T-helper 9 cell (primary cell): ENCODE results near the gene LATS2.
A peak's percentile ranks its signal among the peaks of the same experiment; 100 is the strongest.

Experiments used
- DNase-seq: peaks from one replicate; pipeline ENCODE4 v3.0.0-alpha.2; 2020
- total RNA-seq, 2 donors: gene quantifications; one replicate each; lab custom pipeline; 2026; lab: John Stamatoyannopoulos, UW

LATS2 gene
- 12.8 to 15.9 reads per million in 2 donors for total RNA-seq

GRCh38 chr13:21061029-21061763, at the start of gene LATS2:
Gene LATS2 (minus strand): TSS chr13:21061586. CDS start chr13:21046026, 15,560 bp downstream.
- DNase-seq: peak; percentile 55

- no peak for DNase-seq
Measured at GRCh38 chr13:21109168-21109567, 47.8 kb upstream of the LATS2 start.

GRCh38 chr13:21106089-21106488, 44.7 kb upstream of the LATS2 start:
- no peak for DNase-seq

- no peak for DNase-seq
Measured at GRCh38 chr13:21104199-21105019, 43.0 kb upstream of the LATS2 start.

- DNase-seq: no peak
Measured at GRCh38 chr13:21101865-21102576, 40.6 kb upstream of the LATS2 start.

GRCh38 chr13:21100994-21101757, 39.8 kb upstream of the LATS2 start:
- DNase-seq: no peak

GRCh38 chr13:21100211-21100610, 38.8 kb upstream of the LATS2 start:
- DNase-seq: no peak

- DNase-seq: no peak
Measured at GRCh38 chr13:21095311-21095710, 33.9 kb upstream of the LATS2 start.

GRCh38 chr13:21089830-21090229, 28.4 kb upstream of the LATS2 start:
- DNase-seq: no peak

- DNase-seq: no peak
Measured at GRCh38 chr13:21088534-21088933, 27.1 kb upstream of the LATS2 start.

- DNase-seq: no peak
Measured at GRCh38 chr13:21086929-21087328, 25.5 kb upstream of the LATS2 start.

- no peak for DNase-seq
Measured at GRCh38 chr13:21081926-21082325, 20.5 kb upstream of the LATS2 start.

GRCh38 chr13:21080593-21080891, 19.2 kb upstream of the LATS2 start:
- no peak for DNase-seq

GRCh38 chr13:21079761-21080592, 18.6 kb upstream of the LATS2 start:
- no peak for DNase-seq

GRCh38 chr13:21079221-21079620, 17.8 kb upstream of the LATS2 start:
- DNase-seq: no peak

GRCh38 chr13:21078501-21078900, 17.1 kb upstream of the LATS2 start:
- no peak for DNase-seq

- no peak for DNase-seq
Measured at GRCh38 chr13:21077788-21078353, 16.5 kb upstream of the LATS2 start.

GRCh38 chr13:21077076-21077787, 15.8 kb upstream of the LATS2 start:
- no peak for DNase-seq

GRCh38 chr13:21076253-21076652, 14.9 kb upstream of the LATS2 start:
- DNase-seq: no peak

GRCh38 chr13:21075379-21076249, 14.2 kb upstream of the LATS2 start:
- no peak for DNase-seq
